GM13976 (cell line): ENCODE results near the gene XKRX.

Experiments
- DNase-seq: peaks from one replicate; pipeline ENCODE4 v3.0.0; 2012; ENCODE audit warnings: low spot score
- in situ Hi-C: fragments of 300-500 bp; cut with MboI; formaldehyde crosslinking; loops from one replicate; pipeline ENCODE4 v1.12.0; 2022; ENCODE audit warnings: low sequenced_read_pairs, mixed read lengths, inconsistent platforms; ENCODE audit not compliant: unreplicated experiment
- TF ChIP-seq, protein P1 (sequence below): IDR thresholded peaks from 2 replicates; pipeline ENCODE4 v1.5.1; 2012; ENCODE audit warnings: borderline replicate concordance, mild to moderate bottlenecking; ENCODE audit not compliant: insufficient read depth; ENCODE audit errors: extremely low read depth, missing control alignments, control extremely low read depth

The XKRX gene

DNA sequence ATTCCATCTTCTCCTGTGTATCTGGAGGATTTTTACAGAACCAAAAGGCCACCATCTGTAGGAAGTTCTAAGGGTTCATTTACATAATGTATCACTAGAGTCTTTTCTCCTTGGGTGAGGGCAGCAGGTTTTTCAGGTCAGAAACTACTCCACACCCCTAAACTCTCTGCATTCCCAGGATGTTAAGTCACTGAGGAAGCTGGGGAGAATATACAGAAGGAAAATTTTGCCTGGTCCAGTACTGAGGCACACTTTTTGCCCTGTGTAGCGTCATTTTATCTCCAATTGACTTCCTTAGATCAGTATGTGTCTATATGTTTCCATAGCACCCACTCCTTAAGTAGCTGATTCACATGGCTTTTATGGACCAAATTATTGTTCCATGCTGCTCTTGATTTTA, 17.0 kb downstream of the XKRX start:
- DNase-seq = no peak
- TF ChIP-seq, protein P1, sequence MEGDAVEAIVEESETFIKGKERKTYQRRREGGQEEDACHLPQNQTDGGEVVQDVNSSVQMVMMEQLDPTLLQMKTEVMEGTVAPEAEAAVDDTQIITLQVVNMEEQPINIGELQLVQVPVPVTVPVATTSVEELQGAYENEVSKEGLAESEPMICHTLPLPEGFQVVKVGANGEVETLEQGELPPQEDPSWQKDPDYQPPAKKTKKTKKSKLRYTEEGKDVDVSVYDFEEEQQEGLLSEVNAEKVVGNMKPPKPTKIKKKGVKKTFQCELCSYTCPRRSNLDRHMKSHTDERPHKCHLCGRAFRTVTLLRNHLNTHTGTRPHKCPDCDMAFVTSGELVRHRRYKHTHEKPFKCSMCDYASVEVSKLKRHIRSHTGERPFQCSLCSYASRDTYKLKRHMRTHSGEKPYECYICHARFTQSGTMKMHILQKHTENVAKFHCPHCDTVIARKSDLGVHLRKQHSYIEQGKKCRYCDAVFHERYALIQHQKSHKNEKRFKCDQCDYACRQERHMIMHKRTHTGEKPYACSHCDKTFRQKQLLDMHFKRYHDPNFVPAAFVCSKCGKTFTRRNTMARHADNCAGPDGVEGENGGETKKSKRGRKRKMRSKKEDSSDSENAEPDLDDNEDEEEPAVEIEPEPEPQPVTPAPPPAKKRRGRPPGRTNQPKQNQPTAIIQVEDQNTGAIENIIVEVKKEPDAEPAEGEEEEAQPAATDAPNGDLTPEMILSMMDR = no peak
- in situ Hi-C loops = no loop called here

DNA sequence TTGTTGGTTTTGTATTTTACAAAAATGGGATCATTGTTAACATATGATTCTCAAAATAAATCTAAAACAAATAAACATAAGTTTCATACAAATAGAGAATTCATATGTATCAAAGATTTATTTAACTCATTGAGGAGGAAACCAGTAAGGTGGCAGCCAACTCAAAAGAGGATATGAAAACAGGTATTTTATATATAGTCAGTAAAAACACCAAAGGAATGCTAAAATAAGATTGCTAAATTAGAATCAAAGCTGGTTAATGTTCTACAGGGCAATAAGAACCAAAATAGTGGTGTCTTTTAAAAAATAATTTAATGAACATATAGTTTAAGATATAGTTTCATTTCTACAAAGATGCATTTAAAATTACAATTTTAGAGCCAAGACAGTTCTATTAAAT, 23.1 kb downstream of the XKRX start:
- DNase-seq = no peak
- in situ Hi-C loops = no loop called here
- TF ChIP-seq, protein P1 = no peak

DNA sequence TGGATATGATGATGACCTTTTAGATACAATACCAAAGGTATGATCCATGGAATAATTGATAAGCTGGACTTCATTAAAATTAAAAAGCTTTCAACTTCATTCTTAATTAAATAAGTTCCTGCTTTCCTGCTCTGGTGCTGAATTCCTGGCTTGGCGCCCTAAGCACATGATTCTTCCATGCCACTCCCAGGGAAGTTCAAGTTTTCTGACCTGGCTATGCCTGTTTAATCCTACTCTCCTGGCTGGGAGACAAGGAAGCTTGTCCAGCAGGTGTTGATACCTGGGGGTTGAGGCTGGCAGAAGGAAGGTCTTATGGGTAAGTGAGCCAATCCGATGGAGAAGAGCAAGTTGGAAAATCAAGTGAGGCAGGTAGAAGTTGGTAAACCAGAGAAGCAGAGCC, 24.3 kb downstream of the XKRX start:
- in situ Hi-C loops = no loop called here
- TF ChIP-seq, protein P1 = no peak
- no peak for DNase-seq

DNA sequence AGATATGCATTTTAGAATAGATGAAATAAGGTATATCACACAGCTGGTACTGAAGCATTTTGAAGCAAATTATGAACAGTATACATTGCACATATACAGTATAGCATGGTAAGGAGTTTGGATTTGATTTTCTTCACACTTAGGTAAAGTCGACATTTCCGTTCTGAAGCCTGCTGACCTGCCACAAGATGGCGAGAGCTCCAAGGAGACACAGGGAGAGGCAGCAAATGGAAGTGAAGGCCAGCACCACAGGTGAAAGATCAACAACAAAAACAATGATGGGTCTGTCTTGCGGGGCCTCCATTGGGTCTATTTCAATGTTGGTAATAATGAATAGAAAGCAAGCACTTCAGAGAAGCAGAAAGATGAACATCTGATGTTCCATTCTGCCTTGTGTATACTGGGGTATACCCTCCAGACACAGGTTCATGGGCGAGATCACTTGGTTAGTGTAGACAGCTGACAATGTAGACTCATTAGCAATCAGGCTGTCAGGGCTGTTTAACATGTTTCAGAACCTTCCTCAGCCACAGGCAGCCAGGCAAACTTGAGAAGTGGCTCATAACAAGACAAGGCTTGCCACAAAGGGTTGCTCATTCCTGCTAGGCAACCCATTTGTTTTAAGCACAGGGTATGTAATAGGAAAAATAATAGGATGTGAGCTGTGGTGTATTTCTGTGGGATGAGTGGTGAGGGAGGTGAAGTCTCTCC, 33.2 kb downstream of the XKRX start:
- in situ Hi-C loops = no loop called here
- TF ChIP-seq, protein P1 = peak; percentile 18
- DNase-seq = peak; percentile 21

DNA sequence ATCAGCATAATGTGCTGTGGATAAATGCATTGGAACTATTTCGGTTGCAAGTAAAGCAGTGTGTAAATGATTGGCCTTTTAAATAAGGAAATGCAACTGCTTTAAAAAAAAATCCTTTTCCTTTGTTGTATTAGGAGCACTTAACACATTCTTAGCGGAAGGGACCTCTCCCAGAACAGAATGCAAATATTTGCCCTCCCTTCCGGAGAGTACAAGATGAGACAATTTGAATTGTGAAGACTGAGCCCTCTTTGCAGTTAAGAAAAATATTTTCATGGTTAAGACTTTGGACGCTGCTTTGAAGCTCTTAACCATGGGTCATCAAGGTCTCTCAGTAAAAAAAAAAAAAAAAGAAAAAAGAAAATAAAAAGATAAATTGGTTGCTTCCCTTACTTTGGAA, 45.1 kb downstream of the XKRX start:
- in situ Hi-C loops = no loop called here
- no peak for DNase-seq

DNA sequence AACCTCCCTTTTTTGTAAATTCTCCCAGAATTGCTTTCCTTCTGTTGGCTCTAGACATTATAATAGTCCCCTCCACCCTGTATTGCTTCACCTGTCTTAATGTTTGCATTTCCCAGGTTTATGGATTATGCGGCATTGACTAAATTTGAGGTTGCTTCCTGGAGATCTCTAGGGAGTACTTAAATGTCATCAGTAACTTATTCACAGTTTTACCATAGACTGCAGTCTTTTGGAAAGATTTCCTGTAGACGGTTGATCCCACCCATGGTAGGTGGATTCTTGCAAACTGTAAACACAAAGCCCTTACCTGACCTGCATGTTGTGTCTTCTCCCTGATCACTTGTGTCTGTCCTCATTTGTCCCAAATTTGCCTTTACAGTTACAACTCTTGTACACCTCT, 48.3 kb downstream of the XKRX start:
- DNase-seq = no peak
- TF ChIP-seq, protein P1 = no peak
- in situ Hi-C loops = no loop called here

More for the DNA sequence above, 45.1 kb downstream of the XKRX start:
- TF ChIP-seq, protein P1 = no peak

DNA sequence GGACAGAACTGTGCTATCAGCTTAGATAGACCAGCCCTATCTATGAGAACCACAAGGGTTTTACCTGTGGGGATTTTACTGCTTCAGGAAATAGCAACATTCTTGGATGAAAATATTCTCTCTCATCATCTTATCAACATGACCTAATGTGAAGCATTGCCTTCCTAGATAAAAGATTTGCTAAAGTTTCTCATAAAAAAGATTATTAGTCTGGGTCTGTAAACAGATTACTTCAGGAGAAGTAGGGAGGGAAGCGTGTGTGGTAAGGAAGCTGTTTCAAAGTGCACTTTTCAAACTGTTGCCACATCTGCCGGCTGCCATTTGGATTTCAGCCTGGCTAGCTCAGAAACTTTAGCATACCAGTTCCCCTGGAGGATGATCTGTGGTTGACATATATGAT, 54.4 kb downstream of the XKRX start, which contains the start of gene NOX1:
NOX1 (minus strand) TSS at position 35 of the 400 bp plus-strand sequence. CDS start 220 bp downstream, outside the sequence.
- no peak for DNase-seq
- in situ Hi-C loops = no loop called here
- TF ChIP-seq, protein P1 = no peak
